Prostate gland (tissue), 2 donors: ENCODE data around the gene LMCD1.

ENCODE experiments used
- CTCF ChIP-seq, 4 experiments: fragments of 200-600 bp in 2 of 4; fragments of 450-650 bp in 2 of 4; sonication (generic) in 2 of 4; IDR thresholded peaks; 1 replicate in 3 of 4; 2 replicates in 1 of 4; pipeline ENCODE4 v1.5.1; 2016 to 2019; ENCODE audit warnings: antibody characterized with exemption in 4 of 4, mild to moderate bottlenecking in 2 of 4, moderate library complexity in 2 of 4
- POLR2A ChIP-seq: fragments of 450-650 bp; IDR thresholded peaks from one replicate; pipeline ENCODE4 v1.6.1; 2016; ENCODE audit warnings: antibody characterized with exemption, mild to moderate bottlenecking
- POLR2AphosphoS5 ChIP-seq: sonication (generic); formaldehyde crosslinking; IDR thresholded peaks from one replicate; pipeline ENCODE4 v1.6.1; 2017; ENCODE audit warnings: antibody characterized with exemption

GRCh38 chr3:8474991-8475390 lies 26.6 kb upstream of the LMCD1 start:
- TF ChIP-seq CTCF (IDR thresholded peaks at IDR 0.05) (no peak), POLR2AphosphoS5 (no peak), POLR2A (no peak)
